Stimulated activated CD4-positive, alpha-beta T cell treated with anti-CD3 and anti-CD28 coated beads, TNF-alpha, amount 100 ng/mL, for 1 hour (primary cell): ENCODE results near the gene GPX4.
"Not testable (repeated sequence)": the region's sequence is repeated elsewhere in the genome, so short reads cannot be mapped to it uniquely, and the experiment has no call there.

ENCODE experiments used
- DNase-seq, 3 donors: peaks; one replicate each; pipeline ENCODE4 v3.0.0-alpha.2; 2020; ENCODE audit warnings: low read depth in 3 of 3, low spot score in 1 of 3

The GPX4 gene

DNA sequence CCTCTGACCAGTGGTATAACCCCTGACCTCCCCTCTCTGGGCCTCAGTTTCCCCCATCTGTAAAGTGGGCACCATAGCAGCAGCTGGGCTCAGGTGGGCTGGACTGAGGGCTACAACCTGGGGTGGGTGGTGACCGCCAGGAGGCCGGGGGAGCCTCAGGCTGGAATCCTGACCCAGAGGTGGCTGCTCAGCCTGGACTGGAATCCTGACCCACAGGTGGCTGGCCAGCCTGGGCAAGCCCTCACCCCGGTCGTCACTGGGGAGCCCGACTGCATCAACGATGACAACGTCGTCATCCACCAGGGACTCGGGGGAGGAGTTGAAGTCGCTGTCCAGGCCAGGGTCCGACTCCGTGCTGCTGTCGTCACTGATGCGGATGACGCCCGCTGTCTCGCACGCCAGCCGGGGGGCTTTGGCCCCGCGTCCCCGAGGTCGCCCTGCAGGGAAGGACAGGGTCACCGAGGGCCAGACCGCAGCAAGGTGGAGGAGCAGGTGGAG lies 10.2 kb downstream of the GPX4 start:
- no peak for DNase-seq

DNA sequence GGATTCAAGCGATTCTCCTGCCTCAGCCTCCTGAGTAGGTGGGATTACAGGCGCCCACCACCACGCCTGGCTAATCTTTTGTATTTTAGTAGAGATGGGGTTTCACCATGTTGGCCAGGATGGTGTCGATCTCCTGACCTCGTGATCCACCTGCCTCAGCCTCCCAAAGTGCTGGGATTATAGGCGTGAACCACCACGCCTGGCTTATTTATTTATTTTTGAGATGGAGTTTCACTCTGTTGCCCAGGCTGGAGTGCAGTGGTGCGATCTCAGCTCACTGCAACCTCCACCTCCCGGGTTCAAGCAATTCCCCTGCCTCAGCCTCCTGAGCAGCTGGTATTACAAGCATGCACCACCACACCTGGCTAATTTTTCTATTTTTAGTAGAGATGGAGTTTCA lies 10.9 kb downstream of the GPX4 start:
- not testable (repeated sequence) for DNase-seq

DNA sequence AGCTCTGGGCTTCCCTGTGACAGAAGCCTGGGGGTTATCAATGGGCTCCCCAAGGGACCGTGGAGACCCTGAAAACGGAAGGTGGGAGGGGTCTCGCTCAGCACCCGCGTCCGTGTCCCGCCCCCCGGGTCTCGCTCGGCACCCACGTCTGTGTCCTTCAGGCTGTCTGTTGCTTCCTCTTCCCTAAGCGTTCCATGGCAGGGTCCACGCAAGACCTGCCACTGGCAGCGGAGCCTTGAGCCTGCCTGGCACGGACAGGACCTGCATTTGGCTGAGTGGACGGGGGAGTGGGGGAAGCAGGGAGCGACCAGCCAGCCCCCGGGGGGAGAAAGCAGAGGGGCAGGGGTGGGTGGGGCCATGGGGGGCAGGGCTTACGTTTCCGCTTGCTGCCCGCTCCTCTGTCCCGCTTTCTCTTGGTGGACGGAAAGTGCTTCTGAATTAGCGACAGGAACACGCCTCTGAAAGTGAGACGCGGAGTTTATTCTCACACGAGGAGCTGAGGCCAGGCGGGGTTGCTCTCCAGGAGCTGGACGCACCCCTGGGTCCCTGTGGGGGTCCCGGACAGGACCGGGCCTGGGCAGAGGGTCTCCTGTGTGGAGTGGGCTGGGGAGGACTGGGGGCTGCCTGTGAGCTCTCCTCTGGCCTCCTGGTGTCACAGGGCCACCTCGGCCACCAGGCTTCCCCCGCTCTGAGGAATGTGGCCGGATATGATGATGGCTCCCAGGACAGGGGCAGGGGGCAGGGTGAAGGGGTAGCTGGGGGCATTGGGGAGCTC lies 12.0 kb downstream of the GPX4 start:
- no peak for DNase-seq

DNA sequence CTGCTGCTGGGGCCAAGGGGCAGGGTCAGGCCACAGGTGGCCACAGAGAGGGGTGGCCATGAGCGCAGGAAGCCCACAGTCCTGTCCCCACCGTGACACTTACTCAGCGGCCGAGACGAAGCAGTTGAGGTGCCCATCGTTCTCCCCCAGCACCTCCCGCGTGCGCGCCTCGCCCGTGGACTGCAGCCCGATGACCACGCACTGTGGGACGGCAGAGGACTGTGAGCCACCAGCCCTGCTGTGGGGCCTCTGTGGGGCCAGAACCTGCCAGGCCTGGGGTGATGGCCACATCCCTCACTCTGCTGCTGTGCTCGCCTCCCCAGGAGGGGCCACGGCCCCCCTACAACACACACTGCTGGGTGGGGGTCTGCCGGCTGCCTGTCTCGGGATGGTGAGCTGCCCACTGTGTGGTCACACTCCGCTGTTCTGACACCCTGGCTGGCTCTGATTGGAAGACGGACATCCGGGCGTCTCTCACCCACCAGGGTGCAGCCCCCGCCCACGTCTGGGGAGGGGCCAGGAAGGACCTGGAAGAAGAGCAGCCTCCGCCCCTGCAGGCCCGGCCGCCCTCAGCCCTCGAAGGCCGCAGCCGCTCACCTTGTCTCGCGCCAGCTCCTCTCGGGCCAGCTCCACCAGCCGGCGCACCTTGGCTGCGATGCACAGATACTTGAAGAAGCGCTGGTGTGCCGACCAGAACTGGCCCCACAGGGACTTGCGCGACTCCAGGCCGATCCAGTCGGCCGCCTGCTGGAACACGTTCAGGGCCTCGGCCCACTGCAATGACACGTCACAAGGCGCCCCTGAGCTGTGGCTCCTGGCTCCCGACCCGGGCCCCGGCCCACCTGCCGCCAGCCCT lies 13.2 kb downstream of the GPX4 start:
- no peak for DNase-seq

DNA sequence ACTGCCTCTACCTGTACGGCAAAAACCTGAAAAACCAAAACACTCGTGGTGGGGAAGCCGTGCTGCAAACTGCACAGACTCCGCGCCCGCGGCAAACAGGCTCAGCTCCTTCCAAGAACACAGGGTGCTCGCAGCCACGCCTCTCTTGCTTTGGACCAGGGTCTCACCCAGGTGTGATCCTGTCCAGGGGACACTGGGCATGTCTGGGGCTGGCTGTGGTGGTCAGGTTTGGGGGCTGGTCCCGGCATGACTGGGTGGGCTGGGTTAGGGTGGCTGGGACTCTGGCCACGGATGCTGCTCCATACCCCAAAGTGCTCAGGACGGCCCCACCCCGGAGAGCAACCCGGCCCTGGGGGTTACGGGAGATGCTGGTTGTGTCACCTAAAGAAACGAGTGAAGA lies 13.9 kb downstream of the GPX4 start:
- no peak for DNase-seq

DNA sequence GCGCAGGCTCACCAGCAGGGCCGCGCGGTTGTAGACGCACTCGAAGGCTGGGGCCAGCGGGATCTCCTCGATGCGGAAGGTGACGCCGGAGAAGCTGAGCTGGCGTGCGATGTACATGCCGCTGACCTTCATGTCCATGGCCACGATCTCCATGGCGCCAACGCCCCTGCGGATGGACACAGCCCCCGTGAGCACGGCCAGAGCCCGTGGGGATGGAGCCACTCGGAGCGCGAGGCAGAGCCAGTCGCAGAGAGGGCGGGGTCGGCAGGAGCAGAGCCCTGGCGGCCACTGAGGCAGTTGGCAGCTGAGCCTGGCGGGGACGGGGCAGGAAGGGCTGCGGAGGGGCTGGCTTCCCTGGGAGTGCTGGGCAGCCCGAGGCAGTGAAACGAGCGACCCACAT lies 15.2 kb downstream of the GPX4 start:
- DNase-seq = no peak

DNA sequence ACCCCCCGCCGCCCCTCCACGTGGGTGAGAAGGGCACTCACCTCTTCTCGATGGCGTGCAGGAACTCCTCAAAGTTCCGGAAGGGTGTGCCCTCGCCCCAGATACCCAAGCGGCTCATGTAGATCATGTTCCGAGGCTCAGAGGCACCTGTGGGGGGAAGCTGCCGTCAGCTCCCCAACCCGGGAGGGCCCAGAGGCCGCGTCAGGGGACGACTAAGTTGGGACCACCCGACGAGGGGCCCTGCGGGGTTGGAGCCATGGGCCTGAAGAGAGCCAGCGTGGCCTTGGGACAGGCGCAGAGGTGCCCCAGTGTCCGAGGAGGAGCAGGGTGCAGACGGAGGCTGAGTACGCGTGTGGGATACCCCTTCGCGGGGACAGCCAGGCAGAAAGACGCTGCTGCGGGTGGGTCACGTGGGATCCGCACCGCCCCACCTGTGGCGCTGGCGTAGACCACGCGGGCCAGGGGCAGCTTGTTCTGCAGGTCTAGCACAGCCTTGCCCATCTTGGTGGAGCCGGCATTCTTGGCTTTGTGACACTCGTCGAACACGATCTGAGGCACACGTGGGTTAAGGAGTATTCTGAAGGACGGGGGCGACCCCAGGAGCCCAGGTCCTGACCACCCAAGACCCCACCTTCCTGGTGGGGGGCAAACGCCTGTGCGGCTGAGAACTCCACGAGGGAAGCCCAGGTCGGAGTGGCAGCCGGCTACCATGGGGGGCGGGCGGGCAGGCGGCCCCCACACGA lies 15.9 kb downstream of the GPX4 start:
- no peak for DNase-seq

DNA sequence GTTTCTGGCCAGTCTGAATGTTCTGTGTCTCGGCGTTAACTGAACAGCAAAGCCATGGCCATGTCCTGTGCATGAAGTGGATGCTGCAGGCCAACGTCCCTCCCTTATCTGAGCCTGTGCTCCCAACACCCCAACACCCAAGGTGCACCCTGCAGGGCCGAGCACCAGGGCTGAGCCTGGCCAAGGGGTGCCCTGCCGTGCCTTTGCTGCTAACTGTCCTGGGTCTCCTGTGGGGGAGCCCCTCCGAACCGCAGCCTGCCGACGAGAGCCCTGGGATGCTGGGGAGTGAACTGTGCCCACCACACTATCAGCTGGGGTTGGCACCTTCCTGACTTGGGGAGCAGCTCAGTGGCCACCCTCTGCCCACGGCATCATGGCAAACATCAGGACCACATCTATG lies 17.6 kb downstream of the GPX4 start:
- no peak for DNase-seq

DNA sequence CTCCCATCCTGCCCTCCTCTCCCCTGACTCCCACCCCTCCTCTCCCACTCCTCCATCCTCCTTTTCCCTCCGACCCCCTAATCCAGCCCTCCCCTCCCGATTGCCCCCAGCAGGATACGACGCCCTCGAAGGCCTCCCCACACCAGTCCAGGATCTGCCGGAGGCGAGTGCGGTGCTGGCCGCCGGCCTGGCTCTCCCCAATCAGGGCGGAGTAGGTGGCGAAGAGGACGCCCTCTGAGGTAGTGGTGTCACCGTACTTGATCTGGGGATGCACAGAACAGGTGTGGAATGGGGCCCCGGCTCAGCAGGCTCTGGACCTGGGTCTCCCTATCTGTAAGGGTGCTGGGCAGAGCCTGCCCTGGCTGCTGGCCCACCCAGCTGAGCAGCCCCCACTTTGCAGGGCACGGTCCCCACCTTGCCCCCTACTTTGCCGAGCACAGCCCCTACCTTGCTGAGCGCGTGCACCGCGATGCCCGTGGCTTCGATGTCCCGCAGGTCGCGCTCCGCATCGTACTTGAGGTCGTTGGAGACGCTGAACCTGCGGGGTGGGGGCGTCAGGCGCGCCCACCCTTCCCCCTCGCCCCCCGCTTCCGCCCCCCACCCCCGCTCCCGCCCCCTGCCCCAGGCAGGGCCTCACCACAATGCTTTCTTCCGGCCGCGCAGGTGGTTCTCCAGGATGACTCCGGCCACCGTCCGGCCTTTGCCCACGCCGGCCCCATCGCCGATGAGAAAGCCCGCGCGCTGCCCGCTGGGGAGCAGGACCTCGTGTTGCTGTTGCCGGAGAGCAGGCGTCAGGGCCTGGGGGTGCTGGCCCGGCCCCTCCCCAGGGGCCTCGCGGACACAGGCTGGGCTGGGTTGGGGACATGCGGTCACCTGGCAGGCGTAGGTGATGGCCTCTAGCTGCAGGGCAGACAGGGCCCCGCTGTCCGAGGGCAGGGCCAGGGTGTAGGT lies 18.5 kb downstream of the GPX4 start:
- no peak for DNase-seq

DNA sequence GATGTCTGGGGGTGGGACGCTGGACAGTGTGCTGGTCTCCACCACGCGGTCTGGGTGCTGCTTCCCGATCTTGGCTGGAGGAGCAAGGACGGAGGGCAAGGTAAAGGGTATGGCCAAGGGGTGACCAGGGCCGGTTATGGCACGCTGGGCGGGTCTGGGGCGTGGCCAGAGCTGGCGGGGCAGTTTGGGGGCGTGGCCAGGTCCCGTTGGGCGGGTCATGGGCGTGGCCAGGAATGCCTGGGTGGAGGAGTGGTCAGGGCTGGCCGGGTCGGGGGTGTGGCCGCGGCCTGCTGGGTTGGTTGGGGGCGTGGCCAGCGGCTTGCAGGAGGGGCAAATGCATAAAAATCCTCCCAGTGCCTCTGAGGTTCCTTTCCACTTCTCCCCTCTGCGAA lies 19.2 kb downstream of the GPX4 start:
- DNase-seq = no peak

DNA sequence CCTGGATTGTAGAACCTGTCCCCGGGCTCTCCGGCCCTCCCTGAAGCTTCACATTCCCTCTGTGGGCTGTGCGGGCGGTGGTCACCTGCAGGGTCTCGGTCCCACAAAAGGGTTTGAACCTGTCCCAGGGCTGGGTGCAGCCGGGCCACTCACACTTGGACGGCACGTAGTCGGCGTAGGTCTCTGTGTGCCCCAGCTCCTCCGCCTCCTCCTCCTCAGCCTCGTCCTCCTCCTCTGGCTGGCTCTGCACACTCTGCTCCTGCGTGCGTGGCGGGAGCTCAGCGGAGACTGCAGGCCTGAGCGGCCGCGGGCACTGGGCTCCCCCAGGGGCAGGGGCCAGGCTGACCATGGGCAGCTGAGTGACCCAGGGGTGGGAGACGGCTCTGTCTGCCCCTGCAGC lies 19.6 kb downstream of the GPX4 start:
- no peak for DNase-seq

DNA sequence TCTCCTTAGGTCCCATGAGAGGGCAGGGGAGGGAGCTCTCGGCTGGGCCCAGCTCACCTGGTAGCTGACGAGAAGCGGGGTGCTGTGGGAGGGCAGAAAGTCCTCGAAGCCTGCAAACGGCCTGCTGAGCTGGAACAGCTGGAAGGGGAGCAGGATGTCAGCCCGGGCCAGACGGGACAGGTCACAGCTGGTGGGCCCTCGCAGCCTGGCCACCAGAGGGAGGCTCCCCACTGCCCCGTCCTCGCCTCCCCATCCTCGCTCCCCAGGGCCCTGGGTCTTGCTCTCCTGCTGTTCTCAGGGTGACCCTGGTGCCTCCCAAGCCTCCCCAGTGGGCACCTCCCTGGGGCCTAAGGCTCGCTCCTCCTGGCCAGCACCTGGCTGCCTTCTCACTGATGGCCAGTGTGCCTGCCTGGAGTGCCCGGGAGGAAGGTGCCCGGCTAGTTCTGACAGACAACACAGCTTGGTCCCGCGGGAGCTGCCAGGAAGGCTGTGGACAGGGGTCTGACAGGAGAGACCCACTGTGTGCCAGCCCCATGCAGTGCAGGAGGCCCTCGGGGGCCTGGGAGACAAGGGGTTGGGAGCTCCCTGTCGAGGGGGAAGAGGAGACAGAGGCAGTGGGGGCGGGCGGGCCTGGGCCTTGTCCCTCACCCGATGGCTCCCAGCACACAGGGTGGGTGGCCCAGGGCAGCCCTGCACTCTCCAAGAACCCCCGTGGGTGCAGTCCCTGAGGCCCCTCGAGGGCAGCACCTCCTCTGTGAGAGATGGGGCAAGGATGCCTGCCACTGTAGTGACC lies 20.3 kb downstream of the GPX4 start:
- no peak for DNase-seq

DNA sequence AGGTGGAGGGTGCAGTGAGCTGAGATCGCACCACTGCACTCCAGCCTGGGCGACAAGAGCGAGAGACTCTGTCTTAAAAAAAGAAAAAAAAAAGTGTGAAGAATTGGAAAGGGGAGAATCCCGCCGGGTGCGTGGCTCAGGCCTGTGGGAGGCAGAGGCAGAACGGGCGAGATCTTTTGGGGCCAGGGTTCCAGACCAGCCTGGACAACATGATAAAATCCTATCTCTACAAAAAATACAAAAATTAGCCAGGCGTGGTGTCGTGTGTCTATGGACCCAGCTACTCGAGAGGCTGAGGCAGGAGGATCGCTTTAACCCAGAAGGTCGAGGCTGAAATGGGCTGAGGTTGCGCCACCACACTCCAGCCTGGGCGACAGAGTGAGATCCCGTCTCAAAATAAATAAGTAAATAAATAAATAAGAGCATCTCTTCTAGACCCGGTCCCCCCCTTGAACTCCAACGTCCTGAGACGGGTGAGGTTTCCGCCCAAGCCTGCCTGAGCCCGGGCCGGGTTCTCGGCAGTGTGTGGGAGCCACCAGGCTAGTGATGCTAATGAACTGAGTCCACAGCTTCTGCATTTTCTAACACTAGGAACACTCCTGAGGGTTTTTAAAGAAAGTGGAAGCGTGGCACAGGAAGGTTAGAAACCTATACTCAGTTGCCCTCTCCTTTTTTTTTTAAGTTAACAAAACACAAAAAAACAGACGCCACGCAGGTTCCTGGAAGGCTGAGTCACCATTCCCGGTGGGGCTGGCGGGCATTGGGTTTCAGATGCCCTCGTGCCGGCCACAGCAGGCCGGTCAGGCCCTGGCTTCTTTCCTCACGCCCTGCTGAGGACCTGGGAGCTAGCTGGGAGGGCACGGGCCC lies 22.0 kb downstream of the GPX4 start:
- DNase-seq = no peak

DNA sequence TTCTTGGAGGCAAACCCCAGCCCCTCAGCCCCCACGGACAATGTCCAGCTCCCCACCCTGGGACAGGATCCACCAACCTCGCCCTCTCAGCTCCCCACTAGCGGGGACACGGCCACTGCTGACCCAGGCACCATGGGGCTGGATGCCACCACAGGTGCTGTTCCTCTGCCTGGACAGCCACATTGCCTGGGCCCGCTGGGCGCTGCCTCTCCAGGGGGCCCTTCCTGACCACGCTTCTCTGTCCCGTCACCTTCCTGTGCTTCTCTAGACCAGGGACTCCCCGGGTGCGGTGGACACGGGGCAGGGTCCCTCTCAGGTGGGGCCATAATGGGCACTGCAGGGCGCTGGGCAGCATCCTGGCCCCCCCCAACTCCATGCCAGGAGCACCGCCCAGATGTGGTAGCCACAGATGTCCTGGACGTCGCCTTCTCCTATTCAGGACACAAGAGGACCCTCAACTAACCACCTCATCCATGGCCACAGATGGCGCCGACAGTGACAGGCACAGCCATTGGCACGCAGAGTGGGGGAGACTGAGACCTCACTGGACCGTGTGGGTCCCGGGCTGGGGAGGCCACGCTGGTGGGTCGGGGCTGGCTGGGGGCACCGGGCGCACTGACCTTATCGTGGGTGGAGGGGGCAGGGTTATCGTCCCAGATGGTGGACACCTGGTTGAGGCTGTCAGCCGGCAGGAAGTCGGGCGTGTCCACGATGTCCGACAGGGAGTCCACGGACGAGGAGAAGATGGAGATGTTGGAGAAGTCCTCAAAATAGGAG lies 23.4 kb downstream of the GPX4 start:
- DNase-seq = no peak

DNA sequence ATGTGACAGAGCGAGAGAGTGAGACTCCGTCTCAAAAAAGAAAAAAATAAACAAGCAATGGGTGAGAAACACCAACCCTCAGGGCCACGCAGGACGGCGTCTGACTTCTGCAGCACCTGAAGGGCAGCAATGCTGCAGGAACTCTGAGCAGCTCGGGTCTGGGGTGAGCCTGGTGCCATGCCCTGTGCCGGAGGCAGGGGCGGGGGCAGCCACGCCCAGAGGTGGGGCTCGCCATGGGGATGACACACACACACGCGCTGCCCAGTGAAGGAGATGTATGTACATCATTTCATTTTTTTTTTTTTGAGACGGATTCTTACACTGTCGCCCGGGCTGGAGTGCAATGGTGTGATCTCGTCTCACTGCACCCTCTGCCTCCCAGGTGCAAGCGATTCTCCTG lies 24.3 kb downstream of the GPX4 start:
- DNase-seq = no peak

DNA sequence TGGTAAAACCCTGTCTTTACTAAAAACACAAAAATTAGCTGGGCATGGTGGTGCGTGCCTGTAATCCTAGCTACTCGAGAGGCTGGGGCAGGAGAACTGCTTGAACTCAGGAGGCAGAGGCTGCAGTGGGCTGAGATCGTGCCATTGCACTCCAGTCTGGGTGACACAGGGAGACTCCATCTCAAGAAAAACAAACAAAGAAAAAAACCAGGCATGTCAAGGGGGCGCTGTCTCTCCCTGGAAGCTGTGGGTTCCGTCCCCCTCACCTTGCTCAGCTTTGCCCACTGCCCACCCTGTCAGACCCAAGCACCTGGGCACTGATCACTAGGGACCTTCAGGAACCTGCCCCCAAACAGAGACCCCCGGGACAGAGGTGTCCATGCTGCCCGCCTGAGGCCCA lies 25.3 kb downstream of the GPX4 start:
- not testable (repeated sequence) for DNase-seq

DNA sequence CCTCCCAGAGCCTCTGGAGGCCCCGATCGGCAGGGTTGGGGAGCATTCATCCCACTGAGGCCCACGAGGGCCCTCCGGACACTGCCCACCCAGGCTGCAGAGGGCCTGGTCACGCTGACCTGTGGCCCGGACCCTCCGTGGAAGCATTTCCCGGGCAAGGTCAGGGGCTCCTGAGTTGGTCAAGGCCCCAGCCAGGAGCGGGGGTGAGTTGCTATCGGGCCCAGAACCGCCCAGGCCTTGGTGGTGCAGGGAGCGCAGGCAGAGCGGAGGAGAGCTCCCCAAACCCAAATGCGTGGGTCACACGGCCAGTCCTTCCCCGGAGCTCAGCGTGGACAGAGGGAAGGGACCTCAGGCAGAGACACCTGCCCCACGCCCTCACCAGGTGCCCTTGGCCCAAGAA lies 25.7 kb downstream of the GPX4 start:
- no peak for DNase-seq
